HFF-Myc (cell line): Measurements from ENCODE around the gene NKX2-4.

Experiments
- DNase-seq: peaks from one replicate; pipeline ENCODE4 v3.0.0-alpha.2; 2011; ENCODE audit warnings: low read depth; ENCODE audit errors: extremely low read depth
- H3K4me3 ChIP-seq: replicated peaks from 2 replicates; pipeline ENCODE4 v1.5.1; 2011; ENCODE audit warnings: low read depth, mild to moderate bottlenecking, control low read depth, low read length
- CTCF ChIP-seq: IDR thresholded peaks from 2 replicates; pipeline ENCODE4 v1.5.1; 2012; ENCODE audit warnings: mild to moderate bottlenecking, low read depth, low read length, control low read depth; ENCODE audit errors: missing control alignments

The NKX2-4 gene

GRCh38 chr20:21365771-21366170 is 31.6 kb downstream of the NKX2-4 start:
- no peak overlapping the region for H3K4me3 ChIP-seq
- no peak for DNase-seq
- TF ChIP-seq CTCF, result no peak

GRCh38 chr20:21364413-21364812 is 32.9 kb downstream of the NKX2-4 start:
- DNase-seq, result no peak
- no peak overlapping the region for H3K4me3 ChIP-seq
- no peak for TF ChIP-seq CTCF

- no peak overlapping the region for H3K4me3 ChIP-seq
- no peak for DNase-seq
- no peak for TF ChIP-seq CTCF
These were observed 36.1 kb downstream of the NKX2-4 start for GRCh38 chr20:21361266-21361665.

- no peak overlapping the region for H3K4me3 ChIP-seq
- TF ChIP-seq CTCF, result no peak
- DNase-seq, result no peak
These were observed 36.6 kb downstream of the NKX2-4 start for GRCh38 chr20:21360705-21361104.

- DNase-seq, result no peak
- TF ChIP-seq CTCF, result no peak
- no peak overlapping the region for H3K4me3 ChIP-seq
These were observed 38.6 kb downstream of the NKX2-4 start for GRCh38 chr20:21358737-21359136.

- no peak for TF ChIP-seq CTCF
- H3K4me3 ChIP-seq, result no peak overlapping the region
- DNase-seq, result no peak
These were observed 39.5 kb downstream of the NKX2-4 start for GRCh38 chr20:21357844-21358243.

- DNase-seq, result no peak
- no peak overlapping the region for H3K4me3 ChIP-seq
- TF ChIP-seq CTCF, result no peak
These were observed 40.9 kb downstream of the NKX2-4 start for GRCh38 chr20:21356386-21356785.
